GM18517 (cell line): ENCODE data around the gene BDH1.
A peak's percentile ranks its signal among the peaks of the same experiment; 100 is the strongest.
"Not testable (repeated sequence)": the region's sequence is repeated elsewhere in the genome, so short reads cannot be mapped to it uniquely, and the experiment has no call there.

Experiments
- ATAC-seq: cut with Tn5 transposase; IDR thresholded peaks from one replicate; pipeline ENCODE4 v1.9.1; 2021; ENCODE audit warnings: mild to moderate bottlenecking, moderate library complexity; ENCODE audit not compliant: unreplicated experiment

The BDH1 gene

GRCh38 chr3:197555281-197556261 is at the start of gene BDH1:
TSS of gene BDH1 (minus strand) at chr3:197555968. CDS start at chr3:197546443, 9,525 bp downstream.
- ATAC-seq: peak; percentile 5

DNA sequence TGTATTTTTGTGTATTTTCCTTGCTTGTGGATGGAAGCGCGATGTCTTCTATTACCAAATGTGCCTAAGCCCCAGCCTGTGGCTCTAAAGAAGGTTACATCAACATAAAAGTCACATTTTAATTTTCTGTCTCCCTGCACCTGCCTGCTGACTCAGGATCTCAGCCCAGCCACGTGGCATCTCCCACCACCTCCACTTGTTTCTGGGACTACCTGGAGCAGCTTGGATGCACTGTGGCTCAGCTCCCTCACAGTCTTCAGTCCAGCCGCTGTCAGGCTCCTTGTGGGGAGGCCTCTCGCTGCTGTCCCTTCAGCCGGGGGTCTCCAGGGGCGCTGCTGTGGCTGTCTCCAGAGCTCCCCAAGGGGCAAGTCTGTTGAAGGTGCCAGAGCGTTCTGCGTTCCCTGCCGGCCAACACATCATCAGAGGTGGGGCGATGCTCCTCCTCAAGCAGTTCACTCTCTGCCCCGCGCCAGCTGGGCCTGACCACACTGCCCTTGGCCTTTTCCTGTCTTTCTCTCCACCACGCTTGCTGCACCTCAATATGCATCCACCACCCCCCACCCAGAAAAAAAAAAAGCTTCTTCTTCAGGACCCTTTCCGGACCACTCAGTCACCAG is 47.7 kb upstream of the BDH1 start:
- ATAC-seq: no peak

- ATAC-seq: not testable (repeated sequence)
Observed at GRCh38 chr3:197602351-197602750, 46.6 kb upstream of the BDH1 start.

GRCh38 chr3:197601566-197601840 is 45.7 kb upstream of the BDH1 start:
- ATAC-seq: not testable (repeated sequence)

DNA sequence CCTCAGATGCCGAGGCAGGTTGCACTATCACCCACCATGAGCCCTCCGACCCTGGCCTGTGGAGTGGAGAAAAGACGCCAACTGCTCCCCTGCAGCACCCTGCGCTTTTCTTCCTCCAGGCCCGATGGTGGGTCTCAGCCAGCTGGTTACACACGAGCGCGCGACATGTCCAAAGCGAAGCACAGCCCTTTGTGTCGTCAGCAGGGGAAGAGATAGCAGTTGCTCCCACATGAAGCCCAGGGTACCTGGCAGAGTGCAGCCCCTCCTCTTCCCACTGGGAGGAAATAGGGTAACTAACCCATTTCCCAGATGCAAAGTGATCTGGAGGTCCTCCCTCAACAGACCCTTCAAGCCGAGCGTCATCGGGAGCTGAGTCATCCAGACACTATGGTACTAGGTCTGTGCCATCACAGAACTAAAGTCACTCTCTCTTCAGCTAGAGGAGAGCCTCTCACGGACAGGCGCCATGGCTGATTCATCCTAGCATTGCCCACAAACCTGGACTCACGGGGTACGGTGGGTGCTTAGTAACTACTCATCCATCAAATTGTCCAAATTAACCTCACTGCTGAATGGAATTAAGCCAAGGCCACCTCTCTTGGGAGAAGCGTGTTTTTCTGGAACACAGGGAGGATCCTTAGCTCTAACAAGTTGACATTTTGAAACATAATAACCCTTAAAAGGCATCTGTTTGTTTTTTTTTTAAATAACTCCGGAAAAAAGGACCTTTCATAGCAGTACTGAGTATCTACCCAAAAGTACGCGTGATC is 45.2 kb upstream of the BDH1 start:
- ATAC-seq: no peak

- ATAC-seq: peak; percentile 78
Observed at GRCh38 chr3:197599089-197599765, 43.5 kb upstream of the BDH1 start.

GRCh38 chr3:197598404-197598980 is 42.7 kb upstream of the BDH1 start:
- no peak for ATAC-seq

DNA sequence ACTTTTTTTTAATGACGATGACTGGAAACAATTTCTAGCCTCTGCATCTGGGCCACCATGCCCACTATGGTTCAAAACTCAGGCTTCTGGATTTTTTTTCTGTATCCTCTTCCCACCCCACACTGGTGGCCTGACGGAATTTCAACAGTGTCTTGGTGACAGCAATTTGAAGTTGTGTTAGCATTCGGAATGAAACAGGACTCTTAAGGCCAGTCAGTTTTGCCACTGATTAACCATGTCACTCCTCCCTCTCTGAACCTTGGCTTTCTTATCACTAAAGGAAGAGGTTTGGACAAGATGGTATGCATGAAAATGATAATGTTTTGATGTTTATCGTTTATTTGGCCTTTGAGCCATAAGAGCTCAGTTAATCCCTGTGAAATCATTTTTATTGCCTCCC is 41.6 kb upstream of the BDH1 start:
- ATAC-seq: no peak

GRCh38 chr3:197595470-197596185 is 39.9 kb upstream of the BDH1 start:
- ATAC-seq: no peak

- no peak for ATAC-seq
Observed at GRCh38 chr3:197593046-197593380, 37.2 kb upstream of the BDH1 start.

GRCh38 chr3:197592361-197593045 is 36.7 kb upstream of the BDH1 start:
- ATAC-seq: no peak

GRCh38 chr3:197591816-197592215 is 36.0 kb upstream of the BDH1 start:
- ATAC-seq: no peak

DNA sequence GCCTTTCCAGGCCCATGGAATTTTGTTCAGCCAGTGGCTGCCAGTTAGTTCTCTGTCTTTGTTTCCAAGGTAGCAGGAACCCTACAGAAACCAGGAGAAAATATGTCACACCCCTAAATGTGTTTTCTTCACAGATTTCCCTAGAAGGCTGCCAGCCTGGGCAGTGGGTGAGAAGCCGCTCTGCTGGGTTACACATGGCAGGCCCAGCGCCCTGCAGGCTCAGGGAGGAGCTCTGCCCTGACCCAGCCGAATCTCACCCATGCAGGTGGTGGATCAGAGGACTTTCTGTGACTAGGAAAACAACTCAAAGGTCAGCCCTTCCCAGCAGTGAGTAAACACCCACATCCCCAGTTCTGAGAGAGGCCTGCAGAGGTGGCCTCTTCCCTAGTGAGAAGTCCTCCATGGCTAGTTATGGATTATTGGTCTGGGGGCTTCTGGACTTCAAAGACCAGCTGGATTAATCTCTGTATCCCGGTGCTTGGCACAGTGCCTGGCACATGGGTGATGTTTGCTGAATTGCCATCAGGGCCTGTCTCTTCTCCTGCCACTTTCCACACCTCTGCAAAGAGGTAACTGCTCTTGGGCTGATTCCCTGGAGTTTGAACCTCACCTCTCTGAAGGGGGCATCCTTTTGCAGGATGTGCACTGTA is 34.7 kb upstream of the BDH1 start:
- ATAC-seq: no peak

- ATAC-seq: no peak
Observed at GRCh38 chr3:197589545-197589944, 33.8 kb upstream of the BDH1 start.

GRCh38 chr3:197586768-197587167 is 31.0 kb upstream of the BDH1 start:
- not testable (repeated sequence) for ATAC-seq

DNA sequence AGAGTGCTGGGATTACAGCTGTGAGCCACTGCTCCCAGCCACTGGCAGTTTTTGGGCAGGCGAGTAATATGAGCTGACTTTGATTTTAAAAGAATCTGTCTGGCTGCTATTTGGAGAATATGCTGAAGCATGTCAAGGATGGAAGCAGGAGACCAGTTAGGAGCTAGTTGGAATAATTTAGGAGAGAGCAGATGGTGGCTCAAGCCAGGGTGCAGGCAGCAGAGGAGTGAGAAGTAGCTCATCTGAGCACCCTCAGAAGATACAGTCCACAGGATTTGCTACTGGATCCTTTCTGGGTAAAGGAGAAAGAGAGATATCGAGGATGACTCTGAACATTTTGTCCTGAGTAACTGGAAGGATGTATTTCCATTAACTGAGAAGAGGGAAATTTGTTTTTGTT is 30.4 kb upstream of the BDH1 start:
- ATAC-seq: no peak

DNA sequence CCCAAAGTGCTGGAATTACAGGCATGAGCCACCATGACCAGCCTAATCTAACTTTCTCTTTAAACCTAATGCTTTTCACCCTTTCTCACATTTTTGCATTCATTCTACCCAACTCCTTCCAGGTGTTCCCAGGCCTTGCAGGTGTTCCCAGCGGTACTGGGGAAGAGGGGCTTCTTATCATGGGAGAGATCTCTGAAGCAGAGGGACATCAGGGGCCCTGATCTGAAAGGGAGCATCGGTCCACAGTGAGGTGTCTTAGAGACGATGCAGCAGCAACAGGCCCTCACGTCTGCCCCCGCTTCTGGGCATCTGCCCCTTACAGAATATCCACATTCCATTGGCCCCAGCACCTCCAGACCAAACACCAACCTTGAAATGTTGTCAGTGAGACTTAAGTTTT is 29.0 kb upstream of the BDH1 start:
- no peak for ATAC-seq

DNA sequence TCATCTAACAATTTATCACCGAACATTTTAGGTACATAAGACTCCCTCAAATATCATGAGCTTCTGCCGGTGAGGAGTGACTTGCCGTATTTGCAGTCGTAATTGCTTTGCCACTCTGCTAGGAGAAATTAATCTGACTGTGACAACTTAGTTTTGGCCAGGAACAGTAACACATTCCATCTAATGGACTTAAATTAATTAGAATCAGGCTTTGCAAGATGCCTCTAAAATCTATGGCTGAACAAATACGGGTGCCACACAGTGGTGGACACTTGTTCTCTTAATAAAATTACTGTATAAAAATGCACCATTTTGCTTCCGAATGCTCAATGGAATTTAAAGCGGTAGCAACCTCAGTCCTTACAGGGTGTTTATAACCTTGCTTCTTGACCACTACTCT is 27.6 kb upstream of the BDH1 start:
- no peak for ATAC-seq

GRCh38 chr3:197580253-197580691 is 24.5 kb upstream of the BDH1 start:
- ATAC-seq: no peak
